Upper lobe of left lung (tissue), 6 donors: ENCODE measurements around the gene PLA2G4B. TPM values are rescaled to one million over a fixed set of nuclear protein-coding genes. Genes with fewer than 3 reads are reported as not detected.

Experiments
- ATAC-seq, 2 donors: fragments of 200-7000 bp; cut with Tn5 transposase; one replicate each; pipeline ENCODE4 v1.9.1; 2022; ENCODE audit warnings: mild to moderate bottlenecking in 2 of 2, moderate library complexity in 2 of 2; ENCODE audit not compliant: low FRiP score in 2 of 2
- DNase-seq, 2 donors: peaks; one replicate each; pipeline ENCODE4 v3.0.0-alpha.2; 2019 to 2020
- H3K27ac ChIP-seq, 4 donors: fragments of 200-600 bp; sonication (generic); one replicate each; pipeline ENCODE4 v1.5.1; 2016 to 2019
- H3K27me3 ChIP-seq, 4 donors: fragments of 200-600 bp; sonication (generic); one replicate each; pipeline ENCODE4 v1.5.1; 2017 to 2019
- H3K36me3 ChIP-seq, 4 donors: fragments of 200-600 bp; sonication (generic); one replicate each; pipeline ENCODE4 v1.5.1; 2016 to 2019
- H3K4me1 ChIP-seq, 4 donors: fragments of 200-600 bp; sonication (generic); one replicate each; pipeline ENCODE4 v1.5.1; 2018 to 2019
- H3K4me3 ChIP-seq, 4 donors: fragments of 200-600 bp; sonication (generic); one replicate each; pipeline ENCODE4 v1.5.1; 2017 to 2019; ENCODE audit warnings: mild to moderate bottlenecking in 2 of 4, moderate library complexity in 1 of 4
- H3K9me3 ChIP-seq, 4 donors: fragments of 200-600 bp; sonication (generic); one replicate each; pipeline ENCODE4 v1.5.1; 2018 to 2019
- EP300 ChIP-seq, 4 donors: sonication (generic); formaldehyde crosslinking; IDR thresholded peaks; one replicate each; pipeline ENCODE4 v1.5.1; 2017; ENCODE audit warnings: antibody characterized with exemption in 4 of 4, control low read depth in 2 of 4
- POLR2A ChIP-seq, 4 donors: fragments of 450-650 bp; IDR thresholded peaks; one replicate each; pipeline ENCODE4 v1.5.1; 2016 to 2017; ENCODE audit warnings: antibody characterized with exemption in 4 of 4, mild to moderate bottlenecking in 2 of 4
- POLR2AphosphoS5 ChIP-seq, 2 donors: sonication (generic); formaldehyde crosslinking; IDR thresholded peaks; one replicate each; pipeline ENCODE4 v1.5.1; 2017; ENCODE audit warnings: antibody characterized with exemption in 2 of 2
- WGBS, 2 donors: methylation state at CpG; one replicate each; pipeline ENCODE4 v1.1.5; 2017 to 2018; 5-methylcytosine and 5-hydroxymethylcytosine counted together
- total RNA-seq, 6 donors: library from RNA; depleted of rRNA in 4 of 6; stranded (reverse); fragments of >200 nt in 4 of 6; gene quantifications; one replicate each; pipeline versions ENCODE4 v1.1.0 to v1.2.1, GENCODE V29; 2016 to 2021
- TF ChIP-seq, protein P1 (sequence below), 6 experiments: fragments of 450-650 bp in 4 of 6; fragments of 200-600 bp in 2 of 6; sonication (generic) in 2 of 6; IDR thresholded peaks; one replicate each; pipeline ENCODE4 v1.5.1; 2016 to 2019; ENCODE audit warnings: antibody characterized with exemption in 6 of 6
- donor health status: DM: no; HTN: no; CAD: no; lungs with moderate emphysema.
- donor health status: DM: no; HTN: yes; CAD: no; lungs with severe emphysema.

Gene PLA2G4B
- total RNA-seq, 6 donors from 2014 or later: 4.7 to 71.2 (median 14.4) TPM

DNA sequence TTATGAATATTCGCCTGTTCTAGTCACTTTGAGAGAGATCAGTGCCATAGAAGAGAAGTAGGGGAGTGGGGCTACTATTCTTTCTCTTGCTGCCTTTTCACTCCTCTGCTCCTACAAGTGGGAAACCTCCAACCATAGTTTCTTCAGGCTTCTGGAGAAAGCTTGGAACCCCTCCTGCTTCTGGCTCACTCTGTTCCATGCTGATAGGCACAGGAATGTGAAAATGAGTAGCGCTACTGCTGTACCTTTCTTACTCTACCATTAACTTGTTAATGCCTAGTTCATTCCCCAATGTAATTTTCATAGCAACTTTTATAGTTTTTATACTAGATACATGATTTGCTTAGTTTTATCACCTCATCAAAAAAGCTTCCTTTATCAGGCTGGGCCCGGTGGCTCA lies 37.5 kb upstream of the PLA2G4B start:
- Histone ChIP-seq H3K27ac (no peak overlapping the region), H3K4me1 (peaks cover 6 to 12% (median 10%) of the 10 kb centered on the region in 4 donors), H3K4me3 (no peak overlapping the region), H3K36me3 (peaks cover 0 to 17% (median 8%) of the 10 kb centered on the region in 4 donors), H3K27me3 (no peaks in the 10 kb centered on the region), H3K9me3 (no peaks in the 10 kb centered on the region)
- DNase-seq (no peak), ATAC-seq (no peak)
- 96 to 98% methylated on average over 3 of the region's 3 CpGs for WGBS, 2 donors
- TF ChIP-seq EP300 (IDR thresholded peaks at IDR 0.05) (no peak), POLR2A (IDR thresholded peaks at IDR 0.05) (no peak), POLR2AphosphoS5 (IDR thresholded peaks at IDR 0.05) (no peak)
- TF ChIP-seq, protein P1, sequence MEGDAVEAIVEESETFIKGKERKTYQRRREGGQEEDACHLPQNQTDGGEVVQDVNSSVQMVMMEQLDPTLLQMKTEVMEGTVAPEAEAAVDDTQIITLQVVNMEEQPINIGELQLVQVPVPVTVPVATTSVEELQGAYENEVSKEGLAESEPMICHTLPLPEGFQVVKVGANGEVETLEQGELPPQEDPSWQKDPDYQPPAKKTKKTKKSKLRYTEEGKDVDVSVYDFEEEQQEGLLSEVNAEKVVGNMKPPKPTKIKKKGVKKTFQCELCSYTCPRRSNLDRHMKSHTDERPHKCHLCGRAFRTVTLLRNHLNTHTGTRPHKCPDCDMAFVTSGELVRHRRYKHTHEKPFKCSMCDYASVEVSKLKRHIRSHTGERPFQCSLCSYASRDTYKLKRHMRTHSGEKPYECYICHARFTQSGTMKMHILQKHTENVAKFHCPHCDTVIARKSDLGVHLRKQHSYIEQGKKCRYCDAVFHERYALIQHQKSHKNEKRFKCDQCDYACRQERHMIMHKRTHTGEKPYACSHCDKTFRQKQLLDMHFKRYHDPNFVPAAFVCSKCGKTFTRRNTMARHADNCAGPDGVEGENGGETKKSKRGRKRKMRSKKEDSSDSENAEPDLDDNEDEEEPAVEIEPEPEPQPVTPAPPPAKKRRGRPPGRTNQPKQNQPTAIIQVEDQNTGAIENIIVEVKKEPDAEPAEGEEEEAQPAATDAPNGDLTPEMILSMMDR (IDR thresholded peaks at IDR 0.05): no peak

DNA sequence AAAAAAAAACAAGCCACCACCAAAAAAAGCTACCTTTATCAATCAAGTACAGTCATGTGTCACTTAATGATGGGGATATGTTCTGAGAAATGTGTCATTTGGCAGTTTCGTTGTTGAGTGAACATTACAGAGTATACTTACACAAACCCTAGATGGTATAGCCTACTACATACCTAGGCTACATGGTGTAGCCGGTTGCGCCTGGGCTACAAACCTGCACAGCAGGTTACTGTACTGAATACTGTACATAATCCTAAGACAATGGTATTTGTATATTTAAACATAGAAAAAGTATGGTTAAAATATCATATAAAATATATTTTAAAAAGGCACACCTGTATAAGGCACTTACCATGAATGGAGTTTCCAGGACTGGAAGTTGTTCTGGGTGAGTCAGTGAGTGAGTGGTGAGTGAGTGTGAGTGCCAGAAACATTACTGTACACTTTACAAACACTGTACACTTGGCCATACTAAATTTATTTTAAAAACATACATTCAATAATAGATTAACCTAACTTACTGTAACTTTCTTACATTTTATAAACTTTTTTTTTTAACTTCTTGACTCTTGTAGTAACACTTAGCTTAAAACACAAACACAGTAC lies 36.7 kb upstream of the PLA2G4B start:
- no peak for DNase-seq
- H3K9me3 ChIP-seq: no peaks in the 10 kb centered on the region
- no peaks in the 10 kb centered on the region for H3K27me3 ChIP-seq
- no peak overlapping the region for H3K4me3 ChIP-seq
- WGBS, 2 donors: 88 to 92% methylated on average over 3 of the region's 3 CpGs
- H3K27ac ChIP-seq: no peak overlapping the region
- no peak for ATAC-seq
- TF ChIP-seq, protein P1 (IDR thresholded peaks at IDR 0.05): no peak
- TF ChIP-seq EP300 (IDR thresholded peaks at IDR 0.05): no peak
- no peak for TF ChIP-seq POLR2A (IDR thresholded peaks at IDR 0.05)
- TF ChIP-seq POLR2AphosphoS5 (IDR thresholded peaks at IDR 0.05): no peak
- H3K36me3 ChIP-seq: peaks cover 0 to 17% (median 8%) of the 10 kb centered on the region in 4 donors
- peaks cover 0 to 4% (median 3%) of the 10 kb centered on the region in 4 donors for H3K4me1 ChIP-seq

DNA sequence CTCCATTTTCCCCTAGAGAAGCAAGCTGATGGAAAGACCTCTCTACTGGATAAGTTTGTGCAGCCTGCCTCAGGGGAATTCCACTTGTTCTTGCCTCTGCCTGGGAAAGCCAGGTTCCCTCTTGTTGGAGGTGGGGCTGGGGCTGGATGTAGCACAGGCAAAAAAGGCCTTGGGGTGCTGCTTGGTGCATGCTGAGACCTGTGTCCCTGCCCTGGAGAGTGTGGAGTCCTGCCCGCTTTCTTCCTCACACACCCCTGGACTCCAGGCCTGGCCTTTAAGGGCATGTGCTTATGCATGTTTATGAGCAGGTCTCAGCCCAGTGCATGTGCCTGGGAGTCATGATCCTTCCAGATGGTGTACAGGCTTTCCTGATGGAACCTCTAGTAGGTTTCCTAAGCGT lies 34.3 kb upstream of the PLA2G4B start:
- TF ChIP-seq POLR2AphosphoS5 (IDR thresholded peaks at IDR 0.05) (no peak), POLR2A (IDR thresholded peaks at IDR 0.05) (no peak), EP300 (IDR thresholded peaks at IDR 0.05) (no peak)
- TF ChIP-seq, protein P1 (IDR thresholded peaks at IDR 0.05): no peak
- Histone ChIP-seq H3K36me3 (peaks cover 0 to 17% (median 8%) of the 10 kb centered on the region in 4 donors), H3K9me3 (no peaks in the 10 kb centered on the region), H3K27me3 (no peaks in the 10 kb centered on the region), H3K27ac (no peak overlapping the region), H3K4me3 (no peak overlapping the region), H3K4me1 (no peaks in the 10 kb centered on the region)
- DNase-seq (no peak), ATAC-seq (peak in 1 of 2 donors; percentile 31)
- WGBS, 2 donors: 86 to 100% methylated on average over 1 to 2 of the region's 2 CpGs

DNA sequence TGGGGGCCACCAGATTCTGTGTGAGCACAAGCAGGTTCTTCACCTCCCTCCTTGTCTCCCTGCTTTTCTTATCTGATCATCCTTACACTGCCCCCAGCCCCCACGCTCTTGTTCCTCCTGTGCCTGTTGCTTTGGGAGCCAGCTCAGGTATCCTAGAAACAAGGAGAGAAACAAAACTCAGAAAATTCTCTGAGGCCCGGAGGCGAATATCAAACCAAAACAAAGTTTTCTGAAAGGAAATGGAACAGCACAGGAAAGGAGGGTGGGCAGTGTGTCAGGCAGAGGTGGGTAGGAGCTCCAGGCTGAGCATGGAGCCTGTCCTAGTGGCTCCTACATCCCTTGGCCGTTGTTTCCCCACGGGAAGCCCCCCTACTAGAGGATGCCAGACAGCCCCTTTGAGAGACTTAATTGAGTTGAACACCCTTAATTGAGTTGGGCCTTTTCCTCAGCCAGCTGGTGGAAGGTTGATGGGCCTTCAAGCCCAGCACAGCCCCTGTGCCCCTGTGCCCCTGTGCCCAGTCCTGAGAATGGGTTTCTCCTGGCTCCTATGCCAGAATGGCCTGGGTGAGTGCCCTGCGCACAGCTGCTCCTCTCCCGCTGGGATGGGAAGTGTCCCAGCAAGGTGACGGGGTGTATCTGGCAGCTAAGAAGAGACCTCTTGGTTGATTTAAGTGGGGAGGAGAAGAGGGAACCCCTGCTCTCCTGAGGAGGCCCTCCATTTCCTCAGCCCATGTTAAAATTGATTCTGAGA lies 33.6 kb upstream of the PLA2G4B start:
- TF ChIP-seq EP300 (IDR thresholded peaks at IDR 0.05): no peak
- TF ChIP-seq, protein P1 (IDR thresholded peaks at IDR 0.05): no peak
- no peak for TF ChIP-seq POLR2A (IDR thresholded peaks at IDR 0.05)
- H3K36me3 ChIP-seq: peaks cover 0 to 17% (median 6%) of the 10 kb centered on the region in 4 donors
- WGBS, 2 donors: 70 to 81% methylated on average over 8 of the region's 8 CpGs
- H3K4me3 ChIP-seq: no peak overlapping the region
- no peak for DNase-seq
- ATAC-seq: no peak
- H3K27me3 ChIP-seq: no peaks in the 10 kb centered on the region
- H3K4me1 ChIP-seq: no peaks in the 10 kb centered on the region
- H3K27ac ChIP-seq: no peak overlapping the region
- H3K9me3 ChIP-seq: no peaks in the 10 kb centered on the region
